HUDEP-2 (cell line): Measurements from ENCODE around the gene DCUN1D1.

ENCODE experiments used
- DNase-seq, 76 experiments: peaks; one replicate each; lab custom pipeline; 2025; ENCODE audit not compliant: unreplicated experiment in 76 of 76; lab: John Stamatoyannopoulos, UW

DCUN1D1 gene

DNA sequence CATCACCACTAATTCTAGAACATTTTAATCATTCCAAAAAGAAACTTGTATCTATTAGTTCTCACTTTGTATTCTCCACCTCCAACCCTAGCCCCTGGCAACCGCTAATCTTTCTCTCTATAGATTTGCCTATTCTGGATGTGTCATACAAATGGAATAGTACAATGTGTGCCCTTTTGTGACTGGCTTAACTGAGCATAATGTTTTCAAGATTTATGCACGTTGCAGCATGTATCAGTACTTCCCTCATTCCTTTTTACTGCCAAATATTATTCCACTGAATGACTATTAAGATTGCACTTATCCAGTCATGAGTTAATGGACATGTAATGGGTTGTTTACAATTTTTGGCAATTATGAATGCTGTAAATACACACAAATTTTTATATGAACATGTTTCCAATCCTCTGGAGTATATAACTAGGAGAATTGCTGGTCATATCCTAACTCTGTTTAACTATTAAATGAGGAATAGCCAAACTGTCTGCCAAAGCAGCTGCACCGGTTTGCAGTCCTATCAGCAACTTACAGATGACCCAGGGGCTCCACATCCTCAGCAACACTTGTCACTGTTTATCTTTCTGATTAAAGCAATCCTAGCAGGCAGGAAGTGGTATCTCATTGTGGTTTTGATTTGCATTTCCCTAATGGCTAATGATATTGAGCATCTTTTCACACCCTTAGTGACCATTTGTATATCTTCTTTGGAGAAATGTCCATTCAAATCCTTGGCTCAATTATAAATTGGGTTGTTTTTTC, 42.9 kb downstream of the DCUN1D1 start:
- peak in 67 of 76 experiments; percentile 5 to 83 (median 43) for DNase-seq

DNA sequence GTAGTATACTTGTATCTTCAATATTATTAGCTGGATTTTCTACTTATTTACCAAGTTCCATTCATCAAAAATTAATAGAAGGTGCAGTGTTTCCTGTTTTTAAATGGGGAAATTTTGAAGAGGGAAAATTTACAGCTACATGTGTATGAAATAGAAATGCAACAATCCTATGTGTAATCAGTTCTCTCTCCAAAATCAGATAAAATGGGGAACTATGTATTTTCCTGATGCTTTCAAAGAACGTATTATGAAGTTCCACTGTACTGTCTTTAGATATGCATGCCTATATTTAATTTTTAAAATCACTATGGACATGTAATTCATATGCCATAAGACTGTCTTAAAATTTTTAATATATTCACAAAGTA, 43.4 kb downstream of the DCUN1D1 start:
- no peak for DNase-seq

DNA sequence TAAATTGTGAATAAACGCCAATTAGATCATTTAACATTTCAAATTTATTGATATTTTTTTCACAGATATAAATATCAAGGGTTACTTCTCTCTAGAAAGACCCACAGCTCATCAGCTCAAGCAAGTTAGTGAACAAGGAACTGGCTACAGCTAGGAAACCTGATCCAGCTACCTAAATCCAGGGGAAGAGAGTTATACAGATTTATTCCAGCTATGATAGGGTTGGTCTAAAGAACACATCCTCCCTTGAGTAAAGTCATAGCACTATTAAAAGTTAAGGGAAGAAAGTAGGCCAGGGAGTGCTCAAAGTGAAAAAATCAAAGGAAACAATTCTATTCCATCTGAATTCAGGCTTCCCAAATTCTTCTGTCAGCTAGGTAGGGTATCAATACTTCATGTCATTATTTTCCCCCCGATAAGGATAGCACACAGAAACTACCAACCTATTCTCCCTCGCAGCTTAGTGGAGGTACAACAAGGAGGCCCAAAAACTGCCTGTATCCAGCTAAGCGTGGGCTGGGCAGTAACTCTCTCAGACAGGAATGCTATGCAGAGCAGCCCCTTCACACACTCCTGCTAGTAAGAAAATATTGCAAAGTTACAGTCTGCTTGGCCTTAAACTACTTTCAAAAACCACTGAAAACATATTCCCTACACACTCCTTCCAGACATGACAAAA, 44.0 kb downstream of the DCUN1D1 start:
- no peak for DNase-seq

DNA sequence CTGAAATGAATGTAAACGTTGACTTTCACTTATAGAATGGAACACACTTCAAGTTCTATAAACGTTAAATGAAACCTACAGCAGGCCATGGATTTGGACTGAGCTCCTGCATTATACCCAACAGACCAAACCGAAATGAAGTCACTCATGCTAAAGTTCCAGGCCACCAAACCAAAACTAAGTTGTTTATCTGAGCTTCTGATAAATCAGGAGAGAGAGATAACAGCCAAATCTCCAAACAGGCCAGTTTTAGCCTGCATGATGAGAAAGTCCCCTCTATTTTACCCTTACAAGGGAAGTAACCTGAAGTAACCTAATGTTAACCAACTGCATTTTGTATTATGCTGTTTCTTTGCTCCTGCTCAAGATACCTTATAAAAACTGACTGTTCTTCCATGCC, 44.5 kb downstream of the DCUN1D1 start:
- no peak for DNase-seq

DNA sequence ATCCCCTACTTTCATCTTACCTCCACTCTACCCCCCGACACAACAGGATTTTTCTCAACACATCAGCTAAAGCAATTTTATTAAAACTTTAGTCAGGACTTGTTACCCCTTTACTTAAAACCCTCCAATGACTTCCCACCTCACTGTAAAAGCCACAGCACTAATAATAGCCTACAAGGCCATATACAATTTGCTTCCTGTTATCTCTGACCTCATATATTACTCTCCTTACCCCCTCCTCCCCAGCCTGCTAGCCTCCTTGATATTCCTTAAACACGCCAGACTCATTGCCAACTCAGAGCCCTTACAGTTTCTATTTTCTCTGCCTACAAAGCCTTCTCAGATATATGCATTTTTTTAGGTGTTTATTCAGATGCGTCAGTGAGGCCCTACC, 54.4 kb downstream of the DCUN1D1 start:
- DNase-seq = no peak

DNA sequence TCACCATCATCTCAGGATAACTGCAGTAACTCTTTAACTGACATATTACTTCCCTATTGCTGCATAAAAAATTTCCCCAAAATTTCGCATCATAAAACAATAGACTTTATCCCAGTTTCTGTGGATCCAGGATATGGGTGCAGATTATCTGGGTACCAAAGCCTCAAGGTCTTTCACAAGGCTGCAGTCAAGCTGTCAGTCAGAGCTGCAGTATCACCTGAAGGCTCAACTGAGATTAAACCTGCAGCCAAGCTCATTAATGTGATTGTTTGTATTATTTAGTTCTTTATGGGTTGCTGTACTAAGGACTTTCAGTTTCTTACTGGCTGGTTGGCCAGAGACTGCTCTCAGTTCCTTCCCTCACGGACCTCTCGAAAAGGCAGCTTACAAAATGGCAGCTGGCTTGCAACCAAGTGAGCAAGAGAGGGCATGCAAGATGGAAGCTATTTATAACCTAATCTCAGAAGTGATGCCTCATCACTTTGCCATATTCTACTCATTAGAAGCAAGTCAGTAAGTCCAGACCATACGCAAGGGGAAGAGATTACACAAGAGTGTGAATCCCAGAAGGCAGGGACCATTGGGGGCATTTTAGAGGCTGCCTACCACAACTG, 54.9 kb downstream of the DCUN1D1 start:
- DNase-seq = peak in 1 of 76 experiments; percentile 9

DNA sequence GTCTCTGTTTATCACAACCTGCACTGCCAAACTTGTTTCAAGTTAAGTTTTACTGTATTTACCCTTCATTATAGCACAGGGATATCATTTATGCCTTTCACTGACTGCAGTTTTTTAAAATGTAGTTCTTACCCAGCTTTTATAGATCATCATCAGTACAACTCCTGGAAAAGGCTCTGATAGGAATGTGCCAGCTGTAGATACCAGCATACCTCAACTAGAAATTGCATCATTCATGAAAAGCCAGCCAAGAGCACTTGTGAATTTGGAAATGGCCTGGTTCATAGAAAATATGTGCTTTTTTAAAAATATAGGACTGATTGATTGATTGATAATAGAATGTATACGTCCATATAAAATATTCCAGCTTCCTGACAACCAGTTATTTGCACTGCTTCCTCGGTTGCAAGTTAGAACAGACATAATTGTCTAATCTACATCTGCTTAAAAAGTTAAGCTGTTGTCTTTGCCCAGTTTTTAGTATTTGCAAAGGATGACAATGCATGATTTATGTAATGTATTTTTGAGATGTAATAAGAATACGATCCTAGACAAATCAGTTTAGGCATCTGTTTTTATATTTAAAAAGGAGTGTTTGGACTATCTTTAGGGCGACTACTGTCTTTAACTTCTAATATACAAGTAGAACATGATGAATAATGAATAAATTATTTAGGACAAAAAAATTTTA, 58.5 kb downstream of the DCUN1D1 start:
- DNase-seq = peak in 50 of 76 experiments; percentile 2 to 90 (median 66)

DNA sequence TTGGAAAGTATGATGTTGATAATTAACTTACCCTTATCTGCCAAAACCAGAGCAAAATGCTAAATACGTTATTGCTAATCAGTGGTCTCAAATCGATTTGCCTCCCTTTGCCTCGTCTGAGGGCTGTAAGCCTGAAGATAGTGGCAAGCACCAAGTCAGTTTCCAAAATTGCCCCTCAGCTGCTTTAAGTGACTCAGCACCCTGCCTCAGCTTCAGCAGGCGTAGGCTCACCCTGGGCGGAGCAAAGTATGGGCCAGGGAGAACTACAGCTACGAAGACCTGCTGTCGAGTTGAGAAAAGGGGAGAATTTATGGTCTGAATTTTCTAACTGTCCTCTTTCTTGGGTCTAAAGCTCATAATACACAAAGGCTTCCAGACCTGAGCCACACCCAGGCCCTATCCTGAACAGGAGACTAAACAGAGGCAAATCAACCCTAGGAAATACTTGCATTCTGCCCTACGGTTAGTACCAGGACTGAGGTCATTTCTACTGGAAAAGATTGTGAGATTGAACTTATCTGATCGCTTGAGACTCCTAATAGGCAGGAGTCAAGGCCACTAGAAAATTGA, 59.7 kb downstream of the DCUN1D1 start:
- DNase-seq = peak in 75 of 76 experiments; percentile 23 to 98 (median 90)

DNA sequence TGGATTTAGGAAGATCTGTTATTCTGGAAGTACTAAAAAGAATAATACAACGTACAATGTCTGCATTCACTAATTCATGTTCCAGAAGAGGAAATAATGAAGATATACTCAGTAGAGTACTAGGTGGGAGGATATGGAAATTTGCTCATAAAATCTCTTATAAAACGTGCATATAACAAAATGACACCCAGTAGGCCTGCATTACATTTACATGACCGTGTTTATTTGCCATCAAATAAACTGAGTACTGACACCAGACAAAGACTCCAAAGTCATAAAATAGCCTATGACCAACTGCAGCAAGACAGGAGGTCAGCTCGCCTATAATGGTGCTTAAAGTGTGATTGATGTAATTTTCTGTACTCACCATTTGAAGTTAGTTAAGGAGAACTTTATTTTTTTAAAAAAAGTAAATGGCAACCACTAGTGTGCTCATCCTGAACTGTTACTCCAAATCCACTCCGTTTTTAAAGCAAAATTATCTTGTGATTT, 60.4 kb downstream of the DCUN1D1 start:
- peak in 7 of 76 experiments; percentile 35 to 66 (median 55) for DNase-seq

DNA sequence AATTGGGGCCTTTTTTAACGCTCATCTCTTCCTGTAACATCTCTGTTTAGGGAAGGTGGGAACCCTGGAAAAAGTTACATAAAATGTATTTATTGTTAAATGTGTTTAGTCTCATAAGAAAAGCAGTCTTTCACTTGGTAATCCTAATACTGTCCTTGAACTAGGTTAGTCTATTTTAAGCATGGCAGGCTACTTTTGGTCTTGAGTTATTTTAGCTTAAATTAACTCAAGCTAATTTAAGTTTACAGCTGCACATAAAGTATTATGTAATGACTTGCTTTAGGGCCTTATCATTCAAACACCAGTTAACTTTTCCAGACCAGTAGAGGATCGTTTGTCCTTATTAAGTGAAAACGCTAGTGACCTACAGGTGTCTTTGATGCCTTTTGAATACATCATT, 63.2 kb downstream of the DCUN1D1 start:
- DNase-seq = no peak

DNA sequence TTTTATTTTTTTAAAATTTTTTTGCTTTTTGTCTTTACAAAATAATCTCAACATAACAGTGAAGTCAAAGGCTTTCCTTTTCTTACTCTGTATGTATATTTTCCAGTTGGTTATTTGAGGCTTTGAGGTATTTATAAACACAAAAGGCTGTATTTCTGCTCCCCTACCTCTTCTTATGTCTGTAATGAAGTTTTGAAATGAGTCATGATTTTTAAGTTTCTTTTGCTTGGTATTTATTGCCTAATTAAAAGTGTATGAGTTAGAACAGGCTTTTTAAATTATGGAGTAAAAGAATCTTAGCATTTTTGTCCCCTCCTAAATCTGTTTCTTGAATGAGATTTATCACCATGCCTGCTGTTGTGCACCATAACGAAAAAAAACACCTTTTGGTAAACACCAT, 66.0 kb downstream of the DCUN1D1 start:
- no peak for DNase-seq

DNA sequence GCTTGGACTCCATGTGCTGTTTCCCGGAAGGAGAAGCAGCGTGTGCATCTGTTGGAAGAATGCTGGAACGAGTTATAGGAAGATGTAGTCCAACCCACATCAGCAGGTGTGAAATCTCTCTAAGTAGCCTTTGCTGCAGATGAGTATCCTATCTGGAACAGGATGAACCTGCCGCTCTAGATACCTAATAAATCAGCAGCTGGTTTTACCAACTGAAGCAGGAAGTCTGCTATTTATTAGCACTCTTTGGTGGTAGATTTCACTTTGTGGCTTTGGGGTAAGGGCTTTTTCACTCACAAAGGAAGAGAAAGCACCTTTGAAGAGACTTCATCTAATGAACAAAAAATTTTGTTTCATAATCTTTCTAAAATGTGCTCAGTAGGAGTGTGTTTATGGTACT, 66.4 kb downstream of the DCUN1D1 start:
- DNase-seq = no peak

DNA sequence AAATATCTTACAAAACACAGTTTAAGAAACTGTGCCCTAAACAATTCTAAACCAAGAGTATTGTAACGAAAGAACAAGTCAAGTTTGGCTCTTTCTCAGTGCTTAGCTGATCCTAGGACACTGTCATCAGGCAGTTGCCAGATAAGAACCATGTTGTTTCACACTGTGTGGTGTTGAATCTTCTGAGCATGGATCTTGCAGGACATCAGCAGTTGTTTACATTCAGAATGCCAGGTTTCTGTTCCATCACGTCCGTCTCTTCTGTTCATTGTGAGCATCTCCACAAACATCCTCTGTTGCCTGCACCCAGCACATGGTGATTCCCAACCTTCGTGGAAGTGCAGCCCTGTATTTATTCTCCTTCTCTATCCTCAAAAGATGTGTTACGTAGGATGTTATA, 67.9 kb downstream of the DCUN1D1 start:
- peak in 1 of 76 experiments; percentile 9 for DNase-seq

DNA sequence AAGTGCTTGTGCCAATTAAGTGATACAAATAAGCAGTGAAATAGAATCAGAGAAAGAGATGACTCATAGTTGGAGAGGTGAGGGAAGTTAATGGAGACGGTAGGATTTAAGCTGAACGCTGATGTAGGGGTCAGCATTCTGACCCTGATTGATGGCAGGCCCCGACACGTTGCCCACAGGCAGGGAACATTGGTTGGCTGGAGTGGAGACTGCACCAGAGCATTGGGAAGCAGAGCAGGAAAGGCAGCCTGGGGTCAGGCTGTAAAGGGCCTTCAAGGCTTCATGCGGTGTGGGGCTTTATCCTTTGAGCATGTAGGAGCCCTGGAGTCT, 68.6 kb downstream of the DCUN1D1 start:
- DNase-seq = no peak

DNA sequence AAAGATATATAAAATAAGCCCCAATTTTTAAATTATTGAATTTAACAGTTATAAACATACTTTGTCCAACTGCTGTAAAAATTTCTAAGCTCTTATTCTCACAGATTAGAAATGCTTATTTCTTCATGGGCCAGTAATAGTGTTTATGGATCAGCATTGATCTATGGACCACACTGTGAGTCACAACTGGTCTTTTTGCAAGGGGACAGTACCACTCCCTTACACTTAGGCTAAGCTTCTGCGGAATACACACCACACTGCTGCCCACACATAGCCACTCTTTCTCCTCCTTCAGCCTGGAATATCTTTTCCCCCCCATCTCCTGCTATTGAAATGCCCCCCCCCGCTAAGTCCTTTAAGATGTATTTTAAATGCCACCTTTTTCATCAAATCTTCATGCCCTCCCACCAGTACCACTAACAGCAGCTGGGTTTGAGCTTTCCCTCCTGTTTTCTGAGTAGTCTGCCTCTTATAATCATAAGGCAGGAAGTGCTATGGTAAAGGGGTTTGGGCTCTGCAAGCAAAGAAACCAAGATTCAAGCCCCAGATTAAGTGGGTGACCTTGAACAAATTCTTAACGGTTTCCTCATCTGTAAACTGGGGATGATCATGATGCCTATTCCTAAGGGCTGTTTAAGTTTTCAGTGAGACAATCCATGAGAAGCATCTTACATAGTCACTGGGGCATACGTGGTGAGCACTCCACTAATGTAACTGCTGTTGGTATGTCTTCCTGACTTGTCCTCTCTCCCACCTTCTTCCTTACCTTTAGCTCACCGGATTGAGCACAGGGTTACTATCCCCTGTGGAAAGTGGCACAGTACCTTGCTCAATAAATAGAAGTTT, 69.2 kb downstream of the DCUN1D1 start:
- DNase-seq = no peak

DNA sequence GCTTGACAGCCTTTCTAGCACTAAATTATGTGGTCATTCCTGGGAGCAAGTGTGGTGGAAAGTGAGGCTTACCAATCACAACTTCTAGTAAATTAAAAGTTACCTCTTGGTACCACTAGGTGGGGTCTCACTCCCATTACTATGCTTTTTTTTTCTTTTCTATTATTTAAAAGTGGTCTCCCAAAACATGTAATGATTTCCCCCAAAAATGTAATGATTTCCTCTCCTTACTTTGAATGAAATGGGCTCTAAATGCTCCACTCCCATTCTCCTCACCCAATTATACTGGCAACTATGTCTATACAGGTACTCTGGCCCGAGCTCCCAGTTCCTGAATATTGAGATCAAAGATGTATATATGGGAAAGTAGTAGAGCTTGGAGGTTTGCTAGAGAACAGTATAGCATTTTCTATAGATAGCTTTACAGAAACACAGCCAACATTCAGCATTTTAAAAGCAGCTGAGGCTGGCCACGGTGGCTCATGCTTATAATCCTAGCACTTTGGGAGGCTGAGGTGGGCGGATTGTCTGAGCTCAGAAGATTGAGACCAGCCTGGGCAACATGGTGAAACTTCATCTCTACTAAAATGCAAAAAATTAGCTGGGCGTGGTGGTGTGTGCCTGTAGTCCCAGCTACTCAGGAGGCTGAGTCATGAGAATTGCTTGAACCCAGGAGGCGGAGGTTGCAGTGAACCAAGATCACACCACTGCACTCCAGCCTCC, 70.9 kb downstream of the DCUN1D1 start:
- DNase-seq = peak in 10 of 76 experiments; percentile 18 to 62 (median 28)

DNA sequence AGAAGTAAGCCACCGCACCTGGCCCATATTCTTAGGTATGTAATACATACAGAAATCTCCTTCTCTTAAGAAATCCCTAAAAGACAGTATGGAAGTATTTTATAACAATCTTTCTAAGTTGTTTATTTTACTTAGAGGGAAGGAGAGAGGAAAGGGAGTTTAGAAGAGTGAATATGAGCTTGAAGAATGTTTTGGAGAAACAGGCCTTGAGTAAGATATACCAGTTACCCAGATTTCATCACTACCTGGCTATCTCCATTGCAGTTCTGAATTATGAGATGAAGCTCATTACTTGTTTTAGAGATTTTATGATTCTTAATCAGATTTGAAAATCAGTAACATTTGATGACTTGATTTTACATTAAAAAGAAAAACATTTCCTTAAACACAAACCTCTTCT, 71.9 kb downstream of the DCUN1D1 start:
- no peak for DNase-seq

DNA sequence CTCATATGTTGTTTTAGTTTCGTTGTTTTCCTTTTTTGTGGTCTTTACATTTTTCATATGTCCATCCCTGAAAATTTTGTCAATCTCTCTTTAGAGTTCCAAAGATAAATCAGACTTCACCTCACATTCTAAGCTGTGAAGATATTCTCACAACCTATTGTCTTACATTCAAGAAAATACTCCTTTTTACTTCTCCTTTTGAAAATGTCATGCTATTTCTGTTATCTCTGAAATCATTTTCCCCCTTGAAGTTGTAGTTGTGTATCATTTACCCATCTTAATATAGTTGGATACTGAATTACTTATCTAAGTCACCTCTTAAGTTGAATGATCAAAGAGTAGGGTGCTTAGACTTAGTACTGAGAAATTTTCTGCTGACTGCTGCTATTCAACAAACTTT, 74.3 kb downstream of the DCUN1D1 start:
- no peak for DNase-seq

DNA sequence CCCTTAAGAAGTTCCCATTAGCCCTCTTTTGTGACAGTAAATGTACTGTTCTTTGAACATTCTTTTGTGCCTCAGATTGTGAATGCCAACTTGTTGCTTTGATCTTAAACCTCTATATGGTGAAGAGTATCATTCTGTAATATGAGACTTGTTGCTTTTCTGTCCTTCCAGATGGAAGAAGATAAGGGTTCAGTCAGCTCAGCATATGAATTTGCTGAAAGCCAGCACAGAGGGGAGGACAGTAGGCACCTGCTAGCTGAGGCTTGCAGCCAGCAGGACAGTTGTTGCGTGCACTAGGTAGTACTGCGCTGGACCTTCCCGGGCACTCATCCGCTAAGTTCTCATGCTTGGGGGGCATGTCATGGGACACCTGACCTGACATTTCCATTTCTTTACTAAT, 74.7 kb downstream of the DCUN1D1 start:
- peak in 1 of 76 experiments; percentile 12 for DNase-seq
